NOMO-1 treated with dmso at 0.1 percent for 144 hours (cell line): ENCODE results near the gene PYGB.

Experiments
- DNase-seq: peaks from one replicate; lab custom pipeline; 2025; ENCODE audit not compliant: unreplicated experiment; lab: John Stamatoyannopoulos, UW

PYGB gene

DNA sequence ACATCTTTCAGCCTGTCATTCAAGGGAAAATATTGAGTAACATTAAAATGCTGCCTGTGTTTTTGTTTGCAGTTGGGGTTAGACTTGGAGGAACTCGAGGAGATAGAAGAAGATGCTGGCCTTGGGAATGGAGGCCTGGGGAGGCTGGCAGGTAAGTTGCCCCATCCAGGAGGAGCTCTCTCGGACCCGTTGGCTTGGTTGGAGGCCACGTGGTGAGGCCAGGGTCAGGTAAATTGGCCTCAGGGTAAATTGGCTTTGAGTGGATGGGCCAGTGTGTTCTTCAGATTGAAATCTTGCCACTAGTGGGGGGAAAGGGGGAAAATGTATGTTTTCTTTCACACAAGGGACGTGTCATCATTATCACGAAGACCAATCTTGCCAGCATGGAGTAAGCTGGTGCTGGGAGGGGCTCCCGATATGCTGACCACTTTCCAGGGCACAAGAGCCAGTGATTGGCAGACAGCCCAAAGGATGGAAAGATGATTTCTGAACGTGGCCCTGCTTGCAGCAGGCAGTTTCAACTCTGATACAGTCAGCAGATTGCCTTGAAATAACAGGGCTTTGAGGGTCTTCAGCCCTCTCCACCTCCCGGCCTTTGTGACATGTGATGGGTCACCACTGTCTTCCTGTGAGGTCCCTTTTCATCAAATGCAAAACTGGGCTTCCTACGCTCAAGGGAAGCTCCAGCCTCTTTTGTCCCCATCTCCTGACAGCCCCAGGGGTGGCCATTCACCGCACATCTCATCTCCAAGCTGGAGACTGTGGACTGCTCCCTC is 21.4 kb downstream of the PYGB start:
- DNase-seq, result no peak

- DNase-seq, result no peak
Observed at GRCh38 chr20:25269833-25270170, 21.9 kb downstream of the PYGB start.

GRCh38 chr20:25270829-25271251 is 23.0 kb downstream of the PYGB start:
- no peak for DNase-seq

GRCh38 chr20:25271486-25272222 is 23.8 kb downstream of the PYGB start:
- DNase-seq, result no peak

DNA sequence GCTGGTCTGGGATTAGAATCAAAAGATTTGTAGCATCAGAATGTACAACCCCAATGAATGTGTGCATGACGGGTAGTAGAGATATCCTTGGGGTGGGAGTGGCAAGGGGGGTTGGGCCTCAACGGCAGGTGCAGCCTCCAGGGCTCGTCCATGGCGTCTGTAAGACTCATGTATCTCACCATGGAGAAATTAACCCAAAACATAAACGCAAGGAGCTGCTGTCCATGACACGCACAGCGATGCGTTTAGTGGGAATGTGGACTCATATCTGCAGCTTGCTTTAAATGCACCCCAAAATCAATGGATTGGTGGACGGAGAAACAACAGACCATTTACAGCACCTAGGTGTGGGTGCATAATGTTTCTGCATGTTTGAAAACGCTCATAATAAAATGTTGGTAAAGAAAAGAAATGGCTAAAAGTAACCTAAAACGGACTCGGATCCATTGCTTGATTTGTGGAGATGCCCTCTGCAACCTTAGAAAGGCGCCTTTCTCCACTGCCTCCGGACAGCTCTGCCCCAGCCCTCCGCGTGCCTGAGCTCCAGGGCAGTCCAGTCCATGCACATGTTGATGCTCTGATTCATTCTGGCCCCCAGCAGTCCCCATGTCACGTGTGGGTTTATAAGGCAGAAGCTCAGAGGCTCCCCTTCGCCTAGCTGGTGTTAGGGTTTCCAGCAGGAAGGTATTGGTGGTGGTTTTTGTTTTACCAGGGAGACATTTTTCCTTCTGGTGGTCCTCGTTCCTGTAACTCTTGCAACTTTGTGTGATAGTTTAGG is 24.5 kb downstream of the PYGB start:
- DNase-seq, result no peak

DNA sequence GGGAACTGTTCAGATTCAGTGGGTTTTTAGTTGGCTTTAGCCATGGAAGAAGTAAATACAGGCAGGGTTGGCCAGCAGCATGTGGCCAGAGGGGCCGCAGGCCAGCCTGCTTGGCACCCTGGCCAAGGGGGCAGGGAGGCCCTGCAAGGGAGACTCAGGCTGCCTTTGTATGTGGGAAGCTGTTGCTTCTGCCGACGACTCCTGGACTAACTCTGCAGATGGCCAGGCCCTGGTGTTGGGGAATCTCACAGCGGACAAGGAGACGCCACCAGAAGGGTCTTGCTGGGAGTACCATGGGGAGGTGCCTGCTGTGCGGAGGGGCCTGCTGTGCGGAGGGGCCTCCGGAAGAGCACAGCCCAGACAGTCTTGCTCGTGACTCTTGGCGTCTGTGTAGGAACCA is 25.2 kb downstream of the PYGB start:
- DNase-seq, result no peak

DNA sequence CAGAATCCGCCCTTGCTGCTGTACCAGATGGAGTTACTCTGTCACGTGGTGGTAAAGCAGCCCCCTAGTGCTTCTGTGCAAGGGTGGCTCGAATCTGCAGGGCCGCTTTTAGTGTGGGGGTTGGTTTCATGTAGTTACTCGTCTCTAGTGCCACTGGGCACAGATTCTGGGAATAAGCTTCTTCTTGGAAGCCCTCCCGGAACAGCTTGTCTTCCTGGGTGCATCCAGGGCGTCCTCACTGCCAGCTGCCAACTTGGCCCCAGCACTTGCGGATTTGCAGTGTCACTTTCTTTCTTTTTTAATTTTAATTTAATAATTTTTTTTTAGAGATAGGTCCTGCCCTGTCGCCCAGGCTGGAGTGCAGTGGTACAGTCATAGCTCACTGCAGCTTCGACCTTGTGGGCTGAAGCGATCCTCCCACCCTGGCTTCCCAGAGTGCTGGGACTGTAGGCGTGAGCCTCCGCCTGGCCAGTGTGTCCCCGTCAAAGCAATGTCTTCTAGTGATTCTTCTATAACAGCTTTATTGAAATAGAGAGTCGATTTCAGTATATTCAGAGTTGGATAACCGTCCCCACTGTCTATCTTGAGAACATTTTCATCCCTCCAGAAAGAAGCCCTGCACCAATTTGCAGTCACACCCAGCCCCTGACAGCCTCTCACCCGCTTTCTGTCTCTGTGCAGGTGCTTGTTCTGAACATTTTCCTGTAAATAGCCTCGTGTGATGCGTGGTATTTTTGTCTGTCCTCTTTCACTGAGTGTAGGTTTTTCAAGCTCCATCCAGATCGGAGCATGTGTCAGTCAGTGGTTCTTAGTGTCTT is 25.9 kb downstream of the PYGB start:
- DNase-seq, result no peak

- DNase-seq, result no peak
Observed at GRCh38 chr20:25274481-25274880, 26.6 kb downstream of the PYGB start.

GRCh38 chr20:25274891-25275812 is 27.3 kb downstream of the PYGB start:
- DNase-seq, result no peak

GRCh38 chr20:25275813-25276532 is 28.1 kb downstream of the PYGB start:
- no peak for DNase-seq

- DNase-seq, result no peak
Observed at GRCh38 chr20:25276533-25277050, 28.7 kb downstream of the PYGB start.

DNA sequence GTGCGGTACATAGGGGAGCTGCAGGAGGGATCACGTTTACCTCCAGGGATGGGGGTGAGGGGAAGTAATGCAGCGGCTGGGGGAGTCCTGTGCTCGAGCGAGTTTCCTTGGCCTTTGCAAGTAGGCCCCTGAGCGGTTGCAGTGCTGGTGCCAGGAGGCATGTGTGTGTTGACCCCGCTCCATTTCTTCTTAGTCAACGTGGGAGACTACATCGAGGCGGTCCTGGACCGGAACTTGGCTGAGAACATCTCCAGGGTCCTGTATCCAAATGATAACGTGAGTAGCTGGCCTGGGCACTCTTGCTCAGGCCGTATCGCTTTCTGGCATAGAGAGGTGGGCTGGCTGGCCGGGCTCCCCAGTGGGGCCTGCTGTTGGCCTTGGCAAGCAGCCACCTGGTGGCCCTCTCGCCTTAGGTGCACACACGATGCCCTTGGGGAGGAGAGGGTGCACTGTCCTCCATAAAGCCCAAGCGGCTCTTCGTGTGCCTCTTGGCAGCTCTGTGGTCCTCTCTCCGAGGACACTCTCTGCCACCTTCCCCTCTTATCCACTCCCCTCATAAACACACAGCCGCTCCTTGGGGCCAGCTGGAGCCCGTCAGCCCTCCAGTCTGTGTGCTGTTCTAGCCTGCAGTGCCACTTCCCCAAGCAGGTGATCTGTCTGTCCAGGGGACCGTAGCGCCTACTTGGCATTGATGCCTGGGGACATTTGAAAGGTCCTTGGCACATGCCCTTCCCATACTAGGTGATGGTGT is 29.3 kb downstream of the PYGB start:
- DNase-seq, result no peak

DNA sequence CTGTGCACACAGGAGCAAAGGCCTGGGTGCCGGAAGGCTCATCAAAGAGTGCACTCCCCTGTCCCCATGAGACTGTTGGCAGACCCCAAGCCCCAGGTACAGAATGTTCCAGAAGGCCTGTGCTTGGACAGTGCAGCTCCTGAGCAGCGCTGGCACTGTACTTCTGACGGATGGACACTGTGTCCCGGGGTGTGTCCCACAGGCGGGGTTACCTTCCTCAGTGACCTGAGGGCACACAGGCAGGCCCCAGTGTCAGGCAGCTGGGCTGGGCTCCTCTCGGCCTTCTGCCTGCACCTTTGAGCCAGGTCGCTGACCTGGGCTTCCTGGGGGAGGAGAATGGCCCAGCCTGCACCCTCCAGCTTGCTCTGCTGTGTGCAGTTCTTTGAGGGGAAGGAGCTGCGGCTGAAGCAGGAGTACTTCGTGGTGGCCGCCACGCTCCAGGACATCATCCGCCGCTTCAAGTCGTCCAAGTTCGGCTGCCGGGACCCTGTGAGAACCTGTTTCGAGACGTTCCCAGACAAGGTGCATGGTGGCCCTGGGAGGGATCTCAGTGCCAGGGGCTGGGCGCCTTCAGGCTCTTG is 30.1 kb downstream of the PYGB start:
- DNase-seq, result no peak

GRCh38 chr20:25278636-25279361 is 30.9 kb downstream of the PYGB start:
- no peak for DNase-seq

DNA sequence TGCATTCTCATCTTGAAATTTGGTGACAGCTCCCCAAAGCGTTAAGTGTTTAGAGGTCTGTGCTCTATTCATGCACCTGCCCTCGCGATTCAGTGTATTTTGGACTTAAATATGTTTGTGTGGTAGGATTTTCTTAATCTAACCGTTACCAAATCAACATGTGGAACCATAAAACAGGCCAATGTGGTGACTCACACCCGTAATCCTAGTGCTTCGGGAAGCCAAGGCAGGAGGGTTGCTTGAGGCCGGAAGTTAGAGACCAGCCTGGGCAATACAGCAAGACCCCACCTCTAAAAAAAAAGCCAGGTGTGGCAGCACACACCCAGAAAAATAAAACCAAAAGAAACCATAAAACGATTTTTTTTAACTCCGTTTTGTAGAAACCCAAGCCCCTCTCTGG is 31.5 kb downstream of the PYGB start:
- no peak for DNase-seq

DNA sequence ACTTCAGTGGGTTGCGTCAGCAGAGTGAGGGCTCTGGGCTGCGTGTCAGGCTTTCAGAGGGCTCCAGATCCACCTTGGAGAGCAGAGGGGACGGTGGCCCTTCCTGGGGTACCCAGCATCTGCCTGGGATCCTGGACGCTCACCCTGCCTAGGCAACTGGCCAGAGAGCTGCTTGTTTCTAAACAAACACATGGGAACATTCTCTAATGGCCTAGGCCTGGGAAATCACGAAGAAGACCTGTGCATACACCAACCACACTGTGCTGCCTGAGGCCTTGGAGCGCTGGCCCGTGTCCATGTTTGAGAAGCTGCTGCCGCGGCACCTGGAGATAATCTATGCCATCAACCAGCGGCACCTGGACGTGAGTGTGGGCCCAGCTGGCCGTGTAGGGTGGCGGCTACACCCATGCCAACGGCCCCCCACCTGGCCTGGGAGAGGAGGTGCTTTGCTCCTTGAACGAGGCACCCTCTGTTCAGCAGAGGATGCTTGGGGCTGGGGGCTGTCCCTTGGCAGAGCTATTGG is 32.2 kb downstream of the PYGB start:
- no peak for DNase-seq
